Measurements from ENCODE around the gene ATXN1.
A peak's percentile ranks its signal among the peaks of the same experiment; 100 is the strongest.

ATXN1 gene

GRCh38 chr6:16535564-16535963 lies 225.7 kb downstream of the ATXN1 start:
- no peak for DNase-seq (ENCODE audit: low read depth in 2 of 2)

- no peak for DNase-seq (ENCODE audit: low read depth in 2 of 2)
Measured at GRCh38 chr6:16533721-16534136, 227.5 kb downstream of the ATXN1 start.

GRCh38 chr6:16533210-16533609 lies 228.1 kb downstream of the ATXN1 start:
- DNase-seq (ENCODE audit: low read depth in 2 of 2): no peak

GRCh38 chr6:16527691-16528090 lies 233.6 kb downstream of the ATXN1 start:
- no peak for DNase-seq (ENCODE audit: low read depth in 2 of 2)

GRCh38 chr6:16524380-16524707 lies 236.9 kb downstream of the ATXN1 start:
- peak in 1 of 2 experiments; percentile 29 for DNase-seq (ENCODE audit: low read depth in 2 of 2)

GRCh38 chr6:16523606-16524379 lies 237.5 kb downstream of the ATXN1 start:
- DNase-seq (ENCODE audit: low read depth in 2 of 2): peak; percentile 85 to 87

- no peak for DNase-seq (ENCODE audit: low read depth in 2 of 2)
Measured at GRCh38 chr6:16522937-16523336, 238.3 kb downstream of the ATXN1 start.

- no peak for DNase-seq (ENCODE audit: low read depth in 2 of 2)
Measured at GRCh38 chr6:16521528-16521927, 239.7 kb downstream of the ATXN1 start.

- no peak for DNase-seq (ENCODE audit: low read depth in 2 of 2)
Measured at GRCh38 chr6:16519265-16520242, 241.7 kb downstream of the ATXN1 start.

GRCh38 chr6:16518265-16518664 lies 243.0 kb downstream of the ATXN1 start:
- DNase-seq (ENCODE audit: low read depth in 2 of 2): no peak

GRCh38 chr6:16514249-16514648 lies 247.0 kb downstream of the ATXN1 start:
- DNase-seq (ENCODE audit: low read depth in 2 of 2): peak; percentile 29 to 38

GRCh38 chr6:16512544-16513290 lies 248.5 kb downstream of the ATXN1 start:
- DNase-seq (ENCODE audit: low read depth in 2 of 2): no peak

- no peak for DNase-seq (ENCODE audit: low read depth in 2 of 2)
Measured at GRCh38 chr6:16511723-16512489, 249.4 kb downstream of the ATXN1 start.

- peak in 1 of 2 experiments; percentile 18 for DNase-seq (ENCODE audit: low read depth in 2 of 2)
Measured at GRCh38 chr6:16511040-16511660, 250.1 kb downstream of the ATXN1 start.

GRCh38 chr6:16510245-16510644 lies 251.0 kb downstream of the ATXN1 start:
- no peak for DNase-seq (ENCODE audit: low read depth in 2 of 2)

GRCh38 chr6:16508959-16509358 lies 252.3 kb downstream of the ATXN1 start:
- no peak for DNase-seq (ENCODE audit: low read depth in 2 of 2)

GRCh38 chr6:16505711-16506357 lies 255.4 kb downstream of the ATXN1 start:
- peak; percentile 63 to 72 for DNase-seq (ENCODE audit: low read depth in 2 of 2)

- DNase-seq (ENCODE audit: low read depth in 2 of 2): no peak
Measured at GRCh38 chr6:16504609-16505008, 256.7 kb downstream of the ATXN1 start.

- no peak for DNase-seq (ENCODE audit: low read depth in 2 of 2)
Measured at GRCh38 chr6:16503970-16504415, 257.3 kb downstream of the ATXN1 start.

GRCh38 chr6:16503241-16503775 lies 258.0 kb downstream of the ATXN1 start:
- DNase-seq (ENCODE audit: low read depth in 2 of 2): no peak

Data from fibroblast of skin of left quadriceps (primary cell).